HepG2 (cell line): ENCODE results near the gene ZNF740. TPM values are rescaled to one million over a fixed set of nuclear protein-coding genes. Genes with fewer than 3 reads are reported as not detected.

ENCODE experiments used
- MED8 ChIP-seq: sonication (generic); formaldehyde crosslinking; IDR thresholded peaks from 2 replicates; pipeline ENCODE4 v1.8.1; 2023; ENCODE audit warnings: mild to moderate bottlenecking, missing genetic modification reagents; ENCODE audit not compliant: insufficient replicate concordance
- RBM22 ChIP-seq: fragments of 200-400 bp; formaldehyde crosslinking; optimal IDR thresholded peaks from 2 replicates; pipeline ENCODE3; 2017; ENCODE audit warnings: mild to moderate bottlenecking, low read length, moderate library complexity
- TEAD3 ChIP-seq: optimal IDR thresholded peaks from 2 replicates; pipeline ENCODE3; 2016; ENCODE audit warnings: borderline replicate concordance
- ZNF546 ChIP-seq: sonication (generic); formaldehyde crosslinking; conservative IDR thresholded peaks from 2 replicates; pipeline ENCODE4 v1.8.1; 2023; ENCODE audit warnings: mild to moderate bottlenecking, missing genetic modification reagents
- polyA plus RNA-seq, 8 experiments: library from polyadenylated mRNA; depleted of rRNA in 3 of 8; stranded (reverse) in 7 of 8; unstranded in 1 of 8; fragments of >200 nt; fragmentation: Illumina TruSeq in 4 of 8; extraction: Trizol in 4 of 8; gene quantifications; 2 replicates each; pipeline versions ENCODE4 v1.2.1 to v1.2.3, GENCODE V29; 2011 to 2016; ENCODE audit warnings: low read depth in 4 of 8, missing spikeins in 1 of 8, mixed read lengths in 1 of 8; ENCODE audit not compliant: insufficient read depth in 1 of 8
- total RNA-seq, 5 experiments: library from RNA; depleted of rRNA; stranded (reverse); fragments of >200 nt; fragmentation: Illumina TruSeq; extraction: Trizol; gene quantifications; 2 replicates each; pipeline ENCODE4 v1.2.3, GENCODE V29; 2016; ENCODE audit warnings: low read depth in 1 of 5
- TF ChIP-seq, protein P1 (sequence below): sonication (generic); formaldehyde crosslinking; IDR thresholded peaks from 2 replicates; pipeline ENCODE4 v1.4.0; 2020; ENCODE audit warnings: missing genetic modification reagents
- TF ChIP-seq, protein P2 (sequence below): sonication (generic); formaldehyde crosslinking; IDR thresholded peaks from 2 replicates; pipeline ENCODE4 v1.4.0; 2020; ENCODE audit warnings: mild to moderate bottlenecking, missing genetic modification reagents
- TF ChIP-seq, protein P3 (sequence below): sonication (generic); formaldehyde crosslinking; IDR thresholded peaks from 2 replicates; pipeline ENCODE4 v1.4.0; 2020; ENCODE audit warnings: mild to moderate bottlenecking, missing genetic modification reagents
- TF ChIP-seq, protein P4 (sequence below): sonication (generic); formaldehyde crosslinking; IDR thresholded peaks from 2 replicates; pipeline ENCODE4 v1.4.0; 2020; ENCODE audit warnings: mild to moderate bottlenecking, missing genetic modification reagents
- TF ChIP-seq, protein P5 (sequence below): sonication (generic); formaldehyde crosslinking; IDR thresholded peaks from 2 replicates; pipeline ENCODE4 v1.5.0; 2020; ENCODE audit warnings: missing genetic modification reagents

The ZNF740 gene
- total and polyA plus RNA-seq, 2 of the 13 experiments (the other 11 are each of a cell fraction or from before 2014, with no cell fraction given): 16.9 to 19.0 TPM

DNA sequence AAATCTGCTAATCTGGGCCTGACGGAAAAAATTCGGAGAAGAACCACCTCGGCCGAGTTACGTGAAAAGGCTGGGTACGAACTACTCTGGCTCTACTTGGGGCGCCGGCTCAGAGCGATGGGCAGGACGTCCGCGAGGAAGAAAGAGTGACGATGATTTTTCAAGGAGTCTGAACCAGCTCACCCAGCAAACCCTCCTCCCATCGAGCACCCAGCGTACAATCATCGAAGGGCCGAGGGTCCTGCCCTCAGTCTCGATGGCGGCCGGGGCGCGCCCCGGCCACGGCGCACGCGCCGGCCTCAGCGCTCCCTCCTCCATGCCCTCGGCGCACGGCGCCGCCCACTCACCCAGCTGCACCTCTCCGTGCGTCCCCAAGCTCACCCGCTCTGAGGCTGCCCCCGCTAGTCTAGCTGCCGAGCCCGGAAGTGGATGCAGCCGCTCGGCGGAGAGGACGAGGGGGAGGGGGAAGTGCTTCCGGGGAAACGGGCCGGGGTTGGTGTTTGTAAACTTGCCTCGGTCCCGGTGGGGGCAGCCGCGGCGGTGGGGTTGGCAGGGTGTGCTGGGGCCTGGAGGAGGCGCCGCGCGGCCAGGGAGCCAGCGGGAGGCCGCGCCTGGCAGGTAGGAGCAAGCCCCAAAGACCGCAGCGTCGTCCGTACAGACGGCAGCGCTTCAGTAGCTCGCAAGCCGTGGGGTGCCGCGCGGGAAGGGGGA is at the start of gene ZNF740, which contains the start of gene CSAD (continued):
- TF ChIP-seq MED8 (CRISPR knock-in tag) (no peak), TEAD3 (CRISPR knock-in tag) (peak; percentile 22), RBM22 (no peak), ZNF546 (CRISPR knock-in tag) (no peak)
- TF ChIP-seq, protein P1, sequence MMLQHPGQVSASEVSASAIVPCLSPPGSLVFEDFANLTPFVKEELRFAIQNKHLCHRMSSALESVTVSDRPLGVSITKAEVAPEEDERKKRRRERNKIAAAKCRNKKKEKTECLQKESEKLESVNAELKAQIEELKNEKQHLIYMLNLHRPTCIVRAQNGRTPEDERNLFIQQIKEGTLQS: no peak
- TF ChIP-seq, protein P2, sequence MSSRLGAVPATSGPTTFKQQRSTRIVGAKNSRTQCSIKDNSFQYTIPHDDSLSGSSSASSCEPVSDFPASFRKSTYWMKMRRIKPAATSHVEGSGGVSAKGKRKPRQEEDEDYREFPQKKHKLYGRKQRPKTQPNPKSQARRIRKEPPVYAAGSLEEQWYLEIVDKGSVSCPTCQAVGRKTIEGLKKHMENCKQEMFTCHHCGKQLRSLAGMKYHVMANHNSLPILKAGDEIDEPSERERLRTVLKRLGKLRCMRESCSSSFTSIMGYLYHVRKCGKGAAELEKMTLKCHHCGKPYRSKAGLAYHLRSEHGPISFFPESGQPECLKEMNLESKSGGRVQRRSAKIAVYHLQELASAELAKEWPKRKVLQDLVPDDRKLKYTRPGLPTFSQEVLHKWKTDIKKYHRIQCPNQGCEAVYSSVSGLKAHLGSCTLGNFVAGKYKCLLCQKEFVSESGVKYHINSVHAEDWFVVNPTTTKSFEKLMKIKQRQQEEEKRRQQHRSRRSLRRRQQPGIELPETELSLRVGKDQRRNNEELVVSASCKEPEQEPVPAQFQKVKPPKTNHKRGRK (CRISPR knock-in tag): no peak
- TF ChIP-seq, protein P3, sequence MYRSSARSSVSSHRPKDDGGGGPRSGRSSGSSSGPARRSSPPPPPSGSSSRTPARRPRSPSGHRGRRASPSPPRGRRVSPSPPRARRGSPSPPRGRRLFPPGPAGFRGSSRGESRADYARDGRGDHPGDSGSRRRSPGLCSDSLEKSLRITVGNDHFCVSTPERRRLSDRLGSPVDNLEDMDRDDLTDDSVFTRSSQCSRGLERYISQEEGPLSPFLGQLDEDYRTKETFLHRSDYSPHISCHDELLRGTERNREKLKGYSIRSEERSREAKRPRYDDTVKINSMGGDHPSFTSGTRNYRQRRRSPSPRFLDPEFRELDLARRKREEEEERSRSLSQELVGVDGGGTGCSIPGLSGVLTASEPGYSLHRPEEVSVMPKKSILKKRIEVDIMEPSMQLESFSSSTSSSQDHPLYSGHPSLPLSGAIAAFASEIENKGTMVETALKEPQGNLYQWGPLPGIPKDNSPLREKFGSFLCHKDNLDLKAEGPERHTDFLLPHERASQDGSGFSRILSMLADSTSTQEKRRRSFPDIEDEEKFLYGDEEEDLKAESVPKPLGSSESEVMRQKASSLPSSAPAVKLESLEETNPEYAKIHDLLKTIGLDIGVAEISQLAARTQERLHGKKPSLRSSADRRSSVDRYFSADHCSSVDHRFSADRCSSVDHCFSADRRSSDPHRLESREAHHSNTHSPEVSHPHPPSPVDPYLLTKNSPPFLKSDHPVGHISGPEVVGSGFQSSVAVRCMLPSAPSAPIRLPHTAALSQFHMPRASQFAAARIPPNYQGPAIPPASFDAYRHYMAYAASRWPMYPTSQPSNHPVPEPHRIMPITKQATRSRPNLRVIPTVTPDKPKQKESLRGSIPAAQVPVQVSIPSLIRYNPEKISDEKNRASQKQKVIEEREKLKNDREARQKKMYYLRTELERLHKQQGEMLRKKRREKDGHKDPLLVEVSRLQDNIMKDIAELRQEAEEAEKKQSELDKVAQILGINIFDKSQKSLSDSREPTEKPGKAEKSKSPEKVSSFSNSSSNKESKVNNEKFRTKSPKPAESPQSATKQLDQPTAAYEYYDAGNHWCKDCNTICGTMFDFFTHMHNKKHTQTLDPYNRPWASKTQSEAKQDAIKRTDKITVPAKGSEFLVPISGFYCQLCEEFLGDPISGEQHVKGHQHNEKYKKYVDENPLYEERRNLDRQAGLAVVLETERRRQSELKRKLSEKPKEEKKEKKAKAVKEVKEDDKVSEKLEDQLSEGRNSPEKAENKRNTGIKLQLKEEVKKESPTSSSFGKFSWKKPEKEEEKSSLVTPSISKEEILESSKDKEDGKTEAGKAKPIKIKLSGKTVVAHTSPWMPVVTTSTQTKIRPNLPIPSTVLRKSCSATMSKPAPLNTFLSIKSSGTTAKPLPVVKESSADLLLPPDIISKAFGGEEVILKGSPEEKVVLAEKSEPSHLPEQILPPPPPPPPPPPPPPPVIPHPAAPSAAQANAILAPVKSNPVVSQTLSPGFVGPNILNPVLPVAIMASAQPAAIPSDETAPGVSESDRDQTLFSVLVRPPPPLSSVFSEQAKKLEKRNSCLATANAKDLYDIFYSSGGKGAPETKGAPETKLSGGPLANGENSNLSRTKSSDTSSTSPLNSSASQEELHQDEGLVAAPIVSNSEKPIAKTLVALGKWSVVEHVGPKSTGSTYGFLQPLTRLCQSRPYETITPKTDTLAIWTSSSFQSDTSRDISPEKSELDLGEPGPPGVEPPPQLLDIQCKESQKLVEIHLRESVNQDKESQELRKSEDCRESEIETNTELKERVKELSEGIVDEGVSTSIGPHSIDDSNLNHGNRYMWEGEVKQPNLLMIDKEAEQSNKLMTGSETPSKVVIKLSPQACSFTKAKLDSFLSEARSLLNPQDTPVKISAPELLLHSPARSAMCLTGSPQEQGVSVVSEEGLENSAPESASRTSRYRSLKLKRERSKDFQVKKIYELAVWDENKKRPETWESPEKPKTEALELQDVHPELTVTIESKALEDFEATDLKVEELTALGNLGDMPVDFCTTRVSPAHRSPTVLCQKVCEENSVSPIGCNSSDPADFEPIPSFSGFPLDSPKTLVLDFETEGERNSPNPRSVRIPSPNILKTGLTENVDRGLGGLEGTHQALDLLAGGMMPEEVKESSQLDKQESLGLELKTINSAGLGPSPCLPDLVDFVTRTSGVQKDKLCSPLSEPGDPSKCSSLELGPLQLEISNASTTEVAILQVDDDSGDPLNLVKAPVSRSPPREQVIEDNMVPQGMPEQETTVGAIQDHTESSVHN (CRISPR knock-in tag): no peak; the same call in 1 of the 2 replicates
- TF ChIP-seq, protein P4, sequence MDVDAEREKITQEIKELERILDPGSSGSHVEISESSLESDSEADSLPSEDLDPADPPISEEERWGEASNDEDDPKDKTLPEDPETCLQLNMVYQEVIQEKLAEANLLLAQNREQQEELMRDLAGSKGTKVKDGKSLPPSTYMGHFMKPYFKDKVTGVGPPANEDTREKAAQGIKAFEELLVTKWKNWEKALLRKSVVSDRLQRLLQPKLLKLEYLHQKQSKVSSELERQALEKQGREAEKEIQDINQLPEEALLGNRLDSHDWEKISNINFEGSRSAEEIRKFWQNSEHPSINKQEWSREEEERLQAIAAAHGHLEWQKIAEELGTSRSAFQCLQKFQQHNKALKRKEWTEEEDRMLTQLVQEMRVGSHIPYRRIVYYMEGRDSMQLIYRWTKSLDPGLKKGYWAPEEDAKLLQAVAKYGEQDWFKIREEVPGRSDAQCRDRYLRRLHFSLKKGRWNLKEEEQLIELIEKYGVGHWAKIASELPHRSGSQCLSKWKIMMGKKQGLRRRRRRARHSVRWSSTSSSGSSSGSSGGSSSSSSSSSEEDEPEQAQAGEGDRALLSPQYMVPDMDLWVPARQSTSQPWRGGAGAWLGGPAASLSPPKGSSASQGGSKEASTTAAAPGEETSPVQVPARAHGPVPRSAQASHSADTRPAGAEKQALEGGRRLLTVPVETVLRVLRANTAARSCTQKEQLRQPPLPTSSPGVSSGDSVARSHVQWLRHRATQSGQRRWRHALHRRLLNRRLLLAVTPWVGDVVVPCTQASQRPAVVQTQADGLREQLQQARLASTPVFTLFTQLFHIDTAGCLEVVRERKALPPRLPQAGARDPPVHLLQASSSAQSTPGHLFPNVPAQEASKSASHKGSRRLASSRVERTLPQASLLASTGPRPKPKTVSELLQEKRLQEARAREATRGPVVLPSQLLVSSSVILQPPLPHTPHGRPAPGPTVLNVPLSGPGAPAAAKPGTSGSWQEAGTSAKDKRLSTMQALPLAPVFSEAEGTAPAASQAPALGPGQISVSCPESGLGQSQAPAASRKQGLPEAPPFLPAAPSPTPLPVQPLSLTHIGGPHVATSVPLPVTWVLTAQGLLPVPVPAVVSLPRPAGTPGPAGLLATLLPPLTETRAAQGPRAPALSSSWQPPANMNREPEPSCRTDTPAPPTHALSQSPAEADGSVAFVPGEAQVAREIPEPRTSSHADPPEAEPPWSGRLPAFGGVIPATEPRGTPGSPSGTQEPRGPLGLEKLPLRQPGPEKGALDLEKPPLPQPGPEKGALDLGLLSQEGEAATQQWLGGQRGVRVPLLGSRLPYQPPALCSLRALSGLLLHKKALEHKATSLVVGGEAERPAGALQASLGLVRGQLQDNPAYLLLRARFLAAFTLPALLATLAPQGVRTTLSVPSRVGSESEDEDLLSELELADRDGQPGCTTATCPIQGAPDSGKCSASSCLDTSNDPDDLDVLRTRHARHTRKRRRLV (CRISPR knock-in tag): no peak
- TF ChIP-seq, protein P5, sequence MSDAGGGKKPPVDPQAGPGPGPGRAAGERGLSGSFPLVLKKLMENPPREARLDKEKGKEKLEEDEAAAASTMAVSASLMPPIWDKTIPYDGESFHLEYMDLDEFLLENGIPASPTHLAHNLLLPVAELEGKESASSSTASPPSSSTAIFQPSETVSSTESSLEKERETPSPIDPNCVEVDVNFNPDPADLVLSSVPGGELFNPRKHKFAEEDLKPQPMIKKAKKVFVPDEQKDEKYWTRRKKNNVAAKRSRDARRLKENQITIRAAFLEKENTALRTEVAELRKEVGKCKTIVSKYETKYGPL (CRISPR knock-in tag): no peak
